Measurements from ENCODE around the gene FOXO1.

DNA sequence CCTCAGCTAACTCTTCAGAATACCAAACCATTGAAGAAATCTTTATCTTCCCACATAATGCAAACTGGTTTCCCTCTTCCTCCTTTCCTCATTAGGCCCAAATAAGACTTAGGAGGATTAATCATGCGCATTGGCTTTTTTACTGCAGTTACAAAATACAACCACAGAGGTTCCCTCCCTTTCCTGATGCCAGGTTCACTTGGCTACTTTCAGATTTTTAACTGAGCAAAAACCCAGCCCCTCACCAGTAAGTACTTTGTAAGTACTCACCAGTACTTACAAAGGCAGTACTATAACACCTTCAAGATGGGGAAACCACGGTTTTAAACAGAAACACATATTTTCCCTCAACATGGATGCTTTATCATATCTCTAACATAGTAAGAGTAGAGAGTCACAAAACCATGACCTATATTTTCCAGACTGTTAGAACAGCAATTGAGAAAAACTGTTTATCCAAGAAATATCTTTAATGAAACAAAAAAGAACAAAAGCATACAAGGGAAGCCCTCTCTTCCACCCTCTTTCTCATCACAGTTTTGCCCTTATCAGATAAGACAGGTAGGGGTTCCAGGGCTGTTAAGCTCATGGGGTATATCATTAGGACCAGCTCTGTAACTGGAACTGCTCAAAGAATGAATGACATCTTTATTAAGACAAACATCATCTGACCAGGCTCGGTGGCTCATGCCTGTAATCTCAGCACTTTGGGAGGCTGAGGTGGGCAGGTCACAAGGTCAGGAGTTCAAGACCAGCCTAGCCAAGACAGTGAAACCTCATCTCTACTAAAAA lies 12.7 kb downstream of the FOXO1 start:
- TF ChIP-seq, protein P1, sequence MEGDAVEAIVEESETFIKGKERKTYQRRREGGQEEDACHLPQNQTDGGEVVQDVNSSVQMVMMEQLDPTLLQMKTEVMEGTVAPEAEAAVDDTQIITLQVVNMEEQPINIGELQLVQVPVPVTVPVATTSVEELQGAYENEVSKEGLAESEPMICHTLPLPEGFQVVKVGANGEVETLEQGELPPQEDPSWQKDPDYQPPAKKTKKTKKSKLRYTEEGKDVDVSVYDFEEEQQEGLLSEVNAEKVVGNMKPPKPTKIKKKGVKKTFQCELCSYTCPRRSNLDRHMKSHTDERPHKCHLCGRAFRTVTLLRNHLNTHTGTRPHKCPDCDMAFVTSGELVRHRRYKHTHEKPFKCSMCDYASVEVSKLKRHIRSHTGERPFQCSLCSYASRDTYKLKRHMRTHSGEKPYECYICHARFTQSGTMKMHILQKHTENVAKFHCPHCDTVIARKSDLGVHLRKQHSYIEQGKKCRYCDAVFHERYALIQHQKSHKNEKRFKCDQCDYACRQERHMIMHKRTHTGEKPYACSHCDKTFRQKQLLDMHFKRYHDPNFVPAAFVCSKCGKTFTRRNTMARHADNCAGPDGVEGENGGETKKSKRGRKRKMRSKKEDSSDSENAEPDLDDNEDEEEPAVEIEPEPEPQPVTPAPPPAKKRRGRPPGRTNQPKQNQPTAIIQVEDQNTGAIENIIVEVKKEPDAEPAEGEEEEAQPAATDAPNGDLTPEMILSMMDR (IDR thresholded peaks at IDR 0.05; ENCODE audit: insufficient read depth, low read length, poor library complexity, severe bottlenecking): no peak
- TF ChIP-seq EZH2phosphoT487 (conservative IDR thresholded peaks at IDR 0.05; ENCODE audit: low read length): no peak

Data from SU-DHL-6 (cell line).